HG03039 (cell line): ENCODE measurements around the gene CEBPE.

Source experiments
- ATAC-seq: cut with Tn5 transposase; IDR thresholded peaks from one replicate; pipeline ENCODE4 v1.9.1; 2021; ENCODE audit warnings: mild to moderate bottlenecking, moderate library complexity; ENCODE audit not compliant: unreplicated experiment

The CEBPE gene

GRCh38 chr14:23118506-23119362, at the start of gene CEBPE:
CEBPE (minus strand) TSS chr14:23119255; CDS start chr14:23119091, 164 bp downstream.
- ATAC-seq, result no peak

- no peak for ATAC-seq
These were observed 49.2 kb upstream of the CEBPE start for GRCh38 chr14:23168246-23168645.

GRCh38 chr14:23167116-23167847, 48.2 kb upstream of the CEBPE start:
- no peak for ATAC-seq

- ATAC-seq, result no peak
These were observed 45.9 kb upstream of the CEBPE start for GRCh38 chr14:23164949-23165348.

- ATAC-seq, result no peak
These were observed 45.2 kb upstream of the CEBPE start for GRCh38 chr14:23164250-23164649.

GRCh38 chr14:23163830-23164229, 44.8 kb upstream of the CEBPE start:
- no peak for ATAC-seq

GRCh38 chr14:23162800-23163199, 43.7 kb upstream of the CEBPE start:
- ATAC-seq, result no peak

GRCh38 chr14:23162005-23162404, 43.0 kb upstream of the CEBPE start:
- ATAC-seq, result no peak

- no peak for ATAC-seq
These were observed 42.0 kb upstream of the CEBPE start for GRCh38 chr14:23160924-23161522.

GRCh38 chr14:23159532-23159931, 40.5 kb upstream of the CEBPE start:
- no peak for ATAC-seq

GRCh38 chr14:23158779-23159178, 39.7 kb upstream of the CEBPE start:
- no peak for ATAC-seq

- no peak for ATAC-seq
These were observed 36.0 kb upstream of the CEBPE start for GRCh38 chr14:23154964-23155587.

GRCh38 chr14:23153851-23154796, 35.1 kb upstream of the CEBPE start:
- ATAC-seq, result no peak

GRCh38 chr14:23151342-23151741, 32.3 kb upstream of the CEBPE start:
- ATAC-seq, result no peak

GRCh38 chr14:23149745-23150144, 30.7 kb upstream of the CEBPE start:
- ATAC-seq, result no peak

- no peak for ATAC-seq
These were observed 29.7 kb upstream of the CEBPE start for GRCh38 chr14:23148591-23149249.

GRCh38 chr14:23147676-23148075, 28.6 kb upstream of the CEBPE start:
- no peak for ATAC-seq

GRCh38 chr14:23146980-23147379, 27.9 kb upstream of the CEBPE start:
- no peak for ATAC-seq

GRCh38 chr14:23146351-23146910, 27.4 kb upstream of the CEBPE start:
- ATAC-seq, result no peak
